ENCODE measurements around the gene CFAP298. TPM values are rescaled to one million over a fixed set of nuclear protein-coding genes. Genes with fewer than 3 reads are reported as not detected.

The CFAP298 gene
- total and polyA plus RNA-seq, 10 of the 15 experiments (the other 5 are each of a cell fraction or from before 2014, with no cell fraction given) = 9.5 to 79.1 (median 30.2) TPM

GRCh38 chr21:32592929-32593502, 19.2 kb downstream of the CFAP298 start:
- H2AFZ ChIP-seq (ENCODE audit: control insufficient read depth, low read depth, low read length) = no peak overlapping the region
- TF ChIP-seq SRF (IDR thresholded peaks at IDR 0.05; ENCODE audit: low read depth in 2 of 2, low read length in 2 of 2) = no peak
- TF ChIP-seq SREBF2 (IDR thresholded peaks at IDR 0.05; ENCODE audit: low read length) = no peak
- no peak for TF ChIP-seq TAF1 (IDR thresholded peaks at IDR 0.05; ENCODE audit: borderline replicate concordance, low read depth, low read length)
- no peak for TF ChIP-seq POU2F2 (IDR thresholded peaks at IDR 0.05; ENCODE audit: borderline replicate concordance, low read depth, low read length)
- TF ChIP-seq CHD2 (IDR thresholded peaks at IDR 0.05; ENCODE audit: borderline replicate concordance, low read depth, low read length) = no peak
- no peak for TF ChIP-seq MYC (IDR thresholded peaks at IDR 0.05; ENCODE audit: insufficient read depth, insufficient read length, insufficient replicate concordance, low read length, severe bottlenecking)
- no peak for TF ChIP-seq TCF3 (IDR thresholded peaks at IDR 0.05; ENCODE audit: borderline replicate concordance, insufficient read depth, low read depth, low read length)
- no peak for TF ChIP-seq NR2F1 (conservative IDR thresholded peaks at IDR 0.05)
- TF ChIP-seq CHD1 (IDR thresholded peaks at IDR 0.05; ENCODE audit: low read depth, low read length) = no peak
- ATAC-seq (no peak), FAIRE-seq (no peak), DNase-seq (ENCODE audit: low read depth, low spot score) (no peak)
- H3K9ac ChIP-seq (ENCODE audit: control insufficient read depth, insufficient read depth, low read length) = no peak overlapping the region
- H3K79me2 ChIP-seq (ENCODE audit: control insufficient read depth, insufficient read depth, low read length) = no peaks in the 10 kb centered on the region
- in situ Hi-C loops (cut with MboI) = no loop called here
- H3K4me2 ChIP-seq (ENCODE audit: control insufficient read depth, insufficient read depth) = no peak overlapping the region
- ChIA-PET SMC1A (ENCODE audit: uncharacterized antibody, unreplicated experiment) (no interaction called here), POLR2A (interaction anchor here (0.6 kb wide), 1 partner anchor 116 kb away, joined by 8 read pairs; no protein-coding TSS in a partner anchor), CTCF (no interaction called here), RAD21 (ENCODE audit: unreplicated experiment) (no interaction called here)
- H3K4me1 ChIP-seq (ENCODE audit: control insufficient read depth, insufficient read depth, low read length) = no peaks in the 10 kb centered on the region
- intact Hi-C loops (cut with micrococcal nuclease; ENCODE audit: unreplicated experiment) = no loop called here
- no peaks in the 10 kb centered on the region; a peak in 1 of 4 replicates for H3K36me3 ChIP-seq (ENCODE audit: control insufficient read depth in 2 of 2, insufficient read depth in 2 of 2, low read length in 1 of 2)
- no peaks in the 10 kb centered on the region for H4K20me1 ChIP-seq (ENCODE audit: control insufficient read depth, insufficient read depth)
- no peaks in the 10 kb centered on the region for H3K9me3 ChIP-seq (replicated peaks; ENCODE audit: control insufficient read depth, insufficient read depth, low read length)
- no TSS peak for BruUV-seq (replicated peaks)
- no peaks in the 10 kb centered on the region; a peak in 1 of 4 replicates for H3K27me3 ChIP-seq (replicated peaks in 1 of 2; ENCODE audit: control insufficient read depth in 2 of 2, insufficient read depth in 2 of 2, low read length in 1 of 2)
- no peak overlapping the region for H3K27ac ChIP-seq (ENCODE audit: control insufficient read depth, insufficient read depth)
- H3K4me3 ChIP-seq = no peak overlapping the region
- 73% methylated on average over 10 of the region's 10 CpGs for WGBS (ENCODE audit: insufficient coverage, insufficient replicate concordance, low lambda C conversion rate, missing lambda C conversion rate)
